Measurements from ENCODE around the gene DCTD.

DCTD gene

DNA sequence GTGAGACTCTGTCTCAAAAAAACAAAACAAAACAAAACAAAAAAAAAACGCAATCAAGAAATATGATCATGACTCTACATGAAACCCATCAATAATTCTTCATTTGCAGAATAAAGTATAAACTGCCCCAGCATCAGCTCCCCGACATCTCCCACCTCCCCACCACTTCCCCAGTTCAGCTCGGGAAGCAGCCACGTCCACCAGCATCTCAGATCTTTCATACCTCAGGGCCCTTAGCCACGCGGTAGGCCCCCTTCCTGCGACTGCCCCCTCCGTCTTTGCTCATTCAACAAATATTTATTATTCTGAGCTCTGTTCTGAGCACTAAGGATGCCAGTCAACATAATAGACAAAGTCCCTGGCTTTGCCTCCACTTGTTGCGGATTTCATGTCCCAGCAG lies 45.6 kb downstream of the DCTD start:
- DNase-seq (ENCODE audit: low spot score), result no peak

DNA sequence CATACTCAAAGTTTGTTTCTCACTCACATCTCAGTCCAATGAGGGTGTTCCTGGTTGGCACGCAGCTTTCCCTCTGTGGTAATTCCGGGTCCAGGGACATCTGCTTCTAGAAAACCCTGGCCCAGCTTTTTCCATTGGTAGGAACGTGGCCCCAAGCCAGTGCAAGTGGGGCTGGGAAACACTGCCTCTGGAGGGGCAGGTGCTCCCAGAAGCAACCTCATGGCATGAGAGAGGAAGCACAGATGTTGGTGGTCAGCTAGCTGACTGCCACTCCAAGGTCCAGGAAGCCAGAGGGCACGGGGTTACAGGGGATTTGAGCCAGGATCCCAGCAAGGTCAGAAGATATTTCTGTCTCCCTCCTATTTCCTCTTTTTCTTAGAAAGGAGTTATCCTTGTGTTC lies 47.5 kb downstream of the DCTD start:
- DNase-seq (ENCODE audit: low spot score), result no peak

DNA sequence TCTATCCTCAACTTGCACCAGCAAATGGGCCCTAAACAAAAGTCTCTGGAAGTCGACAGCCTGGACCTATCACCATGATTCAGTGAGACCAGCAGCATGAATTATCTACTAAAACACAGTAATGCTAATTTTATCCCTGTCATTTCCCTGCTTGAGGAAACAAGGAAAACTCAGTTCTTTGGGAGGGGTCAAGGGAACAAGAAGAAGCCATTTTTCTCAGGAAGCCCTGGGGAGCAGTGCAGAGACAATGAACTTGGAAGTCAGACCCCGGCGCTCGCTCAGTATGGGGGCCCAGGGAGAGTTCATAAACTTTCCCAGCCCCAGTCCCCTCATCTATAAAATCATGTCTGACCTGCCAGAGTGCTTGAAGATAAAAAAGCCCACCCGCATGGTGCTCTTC lies 50.4 kb downstream of the DCTD start:
- no peak for DNase-seq (ENCODE audit: low spot score)

DNA sequence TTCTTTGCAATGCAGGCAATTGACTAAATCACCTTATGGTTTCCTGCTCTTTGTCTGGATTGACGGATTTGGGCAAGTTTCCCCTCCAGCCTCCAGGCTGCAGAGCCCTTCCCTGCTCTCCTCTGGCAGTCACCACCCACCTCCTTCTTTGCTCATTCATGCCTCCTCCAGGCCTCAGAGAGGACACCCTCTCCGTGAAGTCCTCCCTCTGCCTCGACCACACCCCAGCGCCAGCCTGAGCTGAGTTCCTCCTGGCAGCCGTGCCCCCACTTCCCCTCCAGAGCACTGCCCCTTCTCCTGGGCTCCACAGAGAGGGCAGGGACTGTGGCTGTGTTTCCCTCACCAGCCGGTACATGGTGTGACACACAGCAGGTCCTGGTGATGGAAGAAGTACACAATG lies 53.7 kb downstream of the DCTD start:
- no peak for DNase-seq (ENCODE audit: low spot score)

DNA sequence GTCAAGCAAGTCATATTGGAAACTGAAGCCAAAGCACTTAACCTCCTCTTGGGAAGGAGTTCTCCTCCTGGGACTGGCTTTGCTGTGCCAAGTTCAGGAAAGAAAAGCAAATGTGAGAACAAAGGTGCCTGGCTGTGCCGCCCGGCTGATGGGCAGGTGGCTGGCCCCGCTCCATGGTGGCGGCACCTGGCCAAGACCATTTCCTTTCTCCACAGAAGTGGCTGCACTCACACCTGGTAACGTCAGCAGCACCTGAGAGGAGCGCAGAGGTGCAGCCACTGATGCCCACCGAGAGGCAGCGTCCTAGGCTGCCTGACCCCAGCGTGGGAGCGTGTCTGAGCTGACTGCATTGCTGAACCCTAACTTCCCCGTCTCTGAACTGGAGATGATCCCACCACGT lies 54.3 kb downstream of the DCTD start:
- DNase-seq (ENCODE audit: low spot score), result no peak

DNA sequence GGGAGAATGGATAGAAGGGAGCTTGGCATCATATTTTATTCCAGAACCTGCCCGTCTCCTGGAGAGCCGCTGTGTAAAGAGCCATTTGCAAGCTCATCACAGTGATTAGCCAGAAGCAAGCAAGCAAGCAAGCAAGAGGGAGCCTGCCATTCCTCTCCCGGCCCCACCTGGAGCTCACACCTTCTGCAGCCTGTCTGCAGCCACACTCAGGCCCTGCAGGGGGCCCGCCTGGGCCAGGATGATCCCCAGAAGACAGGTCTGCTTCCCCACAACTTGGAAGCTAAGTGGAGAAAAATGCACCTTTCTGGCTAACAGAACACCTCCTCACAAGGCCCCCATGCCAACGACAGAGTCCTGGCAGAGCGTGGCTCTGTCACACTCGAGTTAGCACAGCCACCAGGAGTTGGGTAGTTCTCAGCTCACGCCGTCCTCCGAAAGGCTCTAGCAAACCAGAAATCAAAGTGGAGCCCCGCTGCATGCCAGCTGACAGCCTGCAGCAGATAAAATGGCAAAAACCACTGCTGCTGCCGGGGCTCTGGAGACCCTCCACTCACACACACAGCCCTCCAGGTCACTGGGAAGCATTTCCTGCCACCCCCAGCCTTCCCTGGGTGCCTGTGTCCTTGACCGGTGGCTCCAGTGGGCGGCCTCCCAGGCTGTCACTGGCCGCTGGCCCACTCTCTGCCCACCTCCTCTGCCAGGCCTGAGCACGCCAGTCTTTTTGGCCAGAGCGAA lies 54.9 kb downstream of the DCTD start:
- DNase-seq (ENCODE audit: low spot score), result no peak

DNA sequence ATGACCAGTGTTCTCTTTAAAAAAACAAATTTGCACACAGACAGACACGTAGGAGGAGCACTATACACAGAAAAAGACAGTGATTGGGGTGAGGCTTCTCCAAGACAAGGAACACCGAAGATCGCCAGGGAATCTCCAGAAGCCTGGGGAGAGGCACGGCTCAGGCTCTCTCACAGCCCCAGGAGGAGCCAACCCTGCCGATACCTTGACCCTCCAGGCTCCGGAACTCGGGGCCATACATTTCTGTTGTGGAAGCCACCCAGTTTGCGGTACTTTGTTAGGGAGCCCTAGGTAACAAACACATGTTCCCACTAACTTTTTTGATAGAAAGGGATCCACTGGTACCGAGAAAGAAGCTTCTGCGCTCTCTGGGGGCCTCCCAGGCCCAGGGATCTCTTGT lies 55.8 kb downstream of the DCTD start:
- no peak for DNase-seq (ENCODE audit: low spot score)

DNA sequence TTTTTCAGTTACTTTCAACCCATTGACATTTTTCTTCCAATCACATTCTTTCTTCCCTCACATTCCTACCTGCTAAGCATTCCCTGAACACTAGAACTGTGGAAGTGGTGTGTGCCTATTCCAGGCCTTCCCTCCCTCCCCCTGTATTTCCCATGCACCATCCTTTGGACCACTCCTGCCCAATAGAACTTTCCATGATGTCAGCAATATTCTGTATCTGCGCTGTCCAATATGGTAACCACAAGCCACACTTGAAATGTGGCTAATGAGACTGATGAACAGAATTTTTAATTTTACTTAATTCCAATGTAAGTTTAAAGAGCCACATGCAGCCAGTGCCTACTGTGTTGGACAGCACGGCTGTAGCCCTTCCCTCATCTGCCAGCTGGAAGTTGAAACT lies 57.5 kb downstream of the DCTD start:
- DNase-seq (ENCODE audit: low spot score), result no peak

DNA sequence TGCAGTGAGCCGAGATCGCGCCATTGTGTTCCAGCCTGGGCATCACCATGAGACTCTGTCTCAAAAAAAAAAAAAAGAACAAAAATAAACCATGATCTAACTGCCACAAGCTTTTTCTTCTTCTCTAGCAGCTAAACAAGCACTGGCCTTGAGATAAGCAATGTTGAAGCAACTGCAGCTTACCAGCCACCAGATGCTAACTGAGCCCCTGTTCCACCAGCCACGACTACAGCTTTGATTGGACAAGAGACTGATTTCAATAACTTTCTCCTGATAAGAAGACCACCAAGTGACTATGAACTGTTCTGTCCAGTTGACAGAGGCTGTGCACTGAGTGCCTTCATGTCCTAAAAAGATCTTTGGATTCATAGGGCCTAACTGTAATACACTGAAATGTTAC lies 58.5 kb downstream of the DCTD start:
- no peak for DNase-seq (ENCODE audit: low spot score)

DNA sequence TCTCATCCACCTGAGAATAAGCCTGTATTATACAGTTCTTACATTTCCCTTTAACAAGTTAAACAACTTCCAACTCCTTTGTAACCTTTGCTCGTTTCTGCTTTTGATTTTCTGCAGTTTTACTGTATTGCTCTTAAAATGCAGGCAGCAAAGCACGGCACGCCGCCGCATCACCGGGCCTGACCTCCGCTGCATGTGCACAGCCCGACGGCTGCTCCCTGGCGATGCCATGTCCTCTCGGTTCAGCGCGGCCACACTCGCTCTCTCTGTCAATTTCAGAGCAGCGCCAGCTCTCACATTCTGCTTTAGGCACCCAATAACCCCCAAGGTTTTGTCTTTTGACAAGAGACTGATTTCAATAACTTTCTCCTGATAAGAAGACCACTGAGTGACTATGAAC lies 60.3 kb downstream of the DCTD start:
- no peak for DNase-seq (ENCODE audit: low spot score)

DNA sequence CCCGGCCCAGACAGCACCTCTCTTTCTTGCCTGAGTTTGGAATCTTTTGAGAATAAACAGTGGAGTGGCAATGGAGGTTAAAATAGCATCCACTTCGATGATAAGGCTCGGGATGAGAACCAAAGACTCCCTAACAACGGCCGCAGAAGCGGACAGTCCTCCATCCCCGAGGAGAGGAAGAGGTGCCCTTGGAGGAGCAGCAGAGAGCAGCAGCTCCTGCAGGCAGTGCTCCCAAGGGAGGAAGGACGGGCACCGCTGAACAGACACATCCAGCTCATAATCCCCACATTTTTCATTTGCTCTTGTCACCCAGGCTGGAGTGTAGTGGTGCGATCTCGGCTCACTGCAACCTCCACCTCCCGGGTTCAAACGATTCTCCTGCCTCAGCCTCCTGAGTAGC lies 61.3 kb downstream of the DCTD start:
- DNase-seq (ENCODE audit: low spot score), result no peak

DNA sequence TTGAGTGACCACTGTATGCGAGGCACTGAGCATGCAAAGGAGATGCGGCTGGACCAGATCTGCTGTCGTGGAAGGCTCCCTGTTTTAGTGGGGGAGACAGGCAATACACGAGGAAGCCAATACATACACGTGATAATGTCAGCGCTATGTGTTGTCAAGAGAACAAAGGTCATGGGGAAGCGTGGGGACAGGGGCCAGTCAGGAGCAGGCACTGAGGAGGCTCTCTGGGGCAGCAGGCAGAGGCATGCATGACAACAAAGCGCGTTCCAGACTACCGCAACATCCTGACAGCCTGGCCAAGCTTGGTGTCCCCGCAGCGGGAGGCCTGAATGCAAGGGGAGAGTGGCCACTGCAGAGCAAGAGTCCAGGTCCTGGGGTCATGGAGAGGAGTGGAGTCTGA lies 61.9 kb downstream of the DCTD start:
- DNase-seq (ENCODE audit: low spot score), result no peak

DNA sequence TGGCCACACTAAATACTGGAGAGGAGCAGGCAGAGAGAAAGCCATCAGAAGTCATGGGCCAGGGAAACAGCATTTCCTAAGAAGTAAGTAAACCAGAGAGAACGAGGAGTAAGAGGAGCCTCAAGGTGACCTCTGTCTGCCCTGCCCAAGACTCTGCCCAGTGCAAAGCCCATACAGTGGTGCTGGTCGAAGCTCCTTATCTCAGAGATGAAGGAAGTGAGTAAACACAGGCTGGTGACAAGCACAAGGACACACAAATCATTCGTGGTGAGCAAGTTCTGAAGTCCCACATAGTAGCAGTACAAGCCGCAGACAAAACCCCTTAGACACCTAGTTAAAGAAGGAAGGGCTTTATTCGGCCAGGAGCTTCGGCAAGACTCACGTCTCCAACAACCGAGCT lies 62.7 kb downstream of the DCTD start:
- no peak for DNase-seq (ENCODE audit: low spot score)

DNA sequence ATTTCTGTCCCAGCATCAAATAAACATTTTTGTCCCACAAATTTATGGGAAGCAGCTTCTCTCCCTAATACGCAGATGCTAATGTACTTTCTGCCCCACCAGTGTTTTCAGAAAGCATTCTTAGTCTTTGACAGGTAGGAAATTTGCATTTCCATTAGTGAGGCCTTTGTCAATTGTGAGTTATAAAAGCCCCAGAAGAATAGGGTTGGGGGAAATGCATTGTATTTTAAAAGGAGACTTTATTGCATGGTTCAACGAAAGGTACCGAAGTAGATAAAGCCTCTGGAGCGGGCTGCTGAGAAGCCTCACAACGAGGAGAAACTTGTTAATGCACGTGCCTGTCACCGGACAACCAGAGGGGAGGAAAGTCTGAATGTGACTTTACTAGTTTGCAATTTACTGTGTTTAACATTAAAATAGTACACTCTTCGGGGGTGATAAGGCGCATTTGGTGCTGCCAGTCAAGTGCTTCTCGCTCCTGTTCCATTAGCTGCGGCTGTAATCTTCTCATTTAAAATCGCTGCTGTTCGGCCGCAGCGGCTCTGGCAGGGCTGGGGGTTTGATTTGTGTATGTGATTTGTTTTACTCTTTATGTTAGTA lies 63.4 kb downstream of the DCTD start:
- no peak for DNase-seq (ENCODE audit: low spot score)

DNA sequence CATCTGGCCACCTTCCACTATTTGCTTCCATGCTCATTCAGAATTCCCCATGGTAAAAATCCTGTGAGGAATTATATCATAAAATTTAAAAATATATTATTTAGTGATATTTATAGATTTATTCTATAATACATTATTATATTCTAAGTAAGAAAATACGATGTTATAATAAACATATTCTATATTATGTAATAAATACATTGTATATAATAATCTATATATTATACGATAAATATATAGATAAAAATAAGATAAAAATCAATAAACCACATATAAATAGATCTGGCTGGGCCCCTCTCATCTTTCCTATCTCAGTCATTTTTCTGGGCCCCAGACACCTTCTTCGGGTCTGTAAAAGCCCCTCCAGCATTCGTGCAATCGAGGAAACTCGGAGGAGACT lies 68.5 kb downstream of the DCTD start:
- DNase-seq (ENCODE audit: low spot score), result no peak

DNA sequence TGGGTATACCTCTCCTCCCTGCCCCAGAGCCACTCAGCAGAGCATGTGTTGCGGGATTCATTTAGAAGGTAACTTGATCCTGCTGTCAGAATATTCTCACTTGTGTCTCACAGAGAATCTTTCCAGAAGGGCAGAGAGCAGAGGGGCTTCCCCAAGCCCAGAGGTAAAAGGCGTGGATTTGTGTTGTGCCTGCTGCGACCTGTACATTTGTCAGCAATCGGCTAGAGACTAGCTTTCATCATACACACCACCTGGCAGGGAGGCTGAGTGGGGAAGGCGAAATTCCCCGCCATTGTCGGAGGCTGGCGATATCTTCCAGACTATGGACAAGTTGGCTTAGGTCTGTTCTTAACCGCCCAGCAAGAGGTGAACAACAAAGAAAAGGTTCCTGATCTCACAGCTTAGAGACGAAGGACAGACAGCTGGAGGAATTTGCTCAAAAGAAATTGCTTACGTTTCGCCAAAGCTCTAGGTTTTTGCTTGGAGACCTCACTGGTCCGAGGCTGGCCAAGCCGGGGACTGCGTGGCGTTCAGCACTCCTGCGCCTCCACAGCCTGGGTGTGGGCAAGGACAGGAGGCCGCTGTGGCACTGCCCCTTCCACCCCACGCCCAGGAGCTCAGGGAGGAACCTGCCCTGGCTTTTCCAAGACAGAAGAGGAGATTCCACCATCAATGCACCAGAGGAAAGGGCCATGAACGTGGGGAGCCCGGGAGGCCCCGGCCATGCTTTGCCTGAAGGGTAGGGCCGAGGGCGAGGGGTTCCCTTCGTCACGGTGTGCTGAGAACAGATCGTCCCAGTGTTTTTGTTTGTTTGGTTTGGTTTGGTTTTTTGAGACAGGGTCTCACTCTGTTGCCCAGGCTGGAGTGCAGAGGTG lies 69.4 kb downstream of the DCTD start:
- DNase-seq (ENCODE audit: low spot score), result no peak

DNA sequence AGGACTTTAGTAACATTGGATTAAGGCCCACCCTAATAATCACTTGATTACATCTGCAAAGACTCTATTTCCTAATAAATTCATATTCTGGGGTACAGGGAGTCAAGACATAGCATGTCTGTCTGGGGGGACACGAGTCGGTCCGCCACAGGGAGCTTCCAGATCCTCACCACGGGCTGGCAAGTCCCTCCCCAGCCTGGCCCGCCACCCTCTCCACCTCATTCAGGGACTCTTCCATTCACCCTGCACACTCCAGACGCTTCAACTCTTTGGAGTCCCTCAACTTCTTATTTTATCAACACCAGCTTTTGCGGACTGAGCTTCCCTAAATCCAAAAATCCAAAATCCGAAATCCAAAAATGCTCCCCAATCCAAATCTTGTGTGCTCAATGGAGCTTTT lies 71.2 kb downstream of the DCTD start:
- DNase-seq (ENCODE audit: low spot score), result no peak

DNA sequence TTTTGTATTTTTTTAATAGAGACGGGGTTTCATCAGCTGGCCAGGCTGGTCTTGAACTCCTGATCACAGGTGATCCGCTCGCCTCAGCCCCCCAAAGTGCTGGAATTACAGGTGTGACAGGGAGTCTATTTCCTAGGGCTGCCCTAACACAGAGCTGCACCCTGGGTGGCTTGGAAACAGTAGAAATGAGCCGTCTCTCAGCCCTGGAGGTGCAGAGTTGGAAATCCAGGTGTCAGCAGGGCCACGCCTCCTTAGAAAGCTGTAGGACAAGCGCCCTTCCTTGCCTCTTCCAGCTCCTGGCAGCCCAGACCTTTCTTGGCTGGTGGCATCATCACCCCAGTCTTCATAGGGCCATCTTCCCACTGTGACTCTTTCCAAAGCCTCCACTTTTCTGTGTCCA lies 71.6 kb downstream of the DCTD start:
- no peak for DNase-seq (ENCODE audit: low spot score)

DNA sequence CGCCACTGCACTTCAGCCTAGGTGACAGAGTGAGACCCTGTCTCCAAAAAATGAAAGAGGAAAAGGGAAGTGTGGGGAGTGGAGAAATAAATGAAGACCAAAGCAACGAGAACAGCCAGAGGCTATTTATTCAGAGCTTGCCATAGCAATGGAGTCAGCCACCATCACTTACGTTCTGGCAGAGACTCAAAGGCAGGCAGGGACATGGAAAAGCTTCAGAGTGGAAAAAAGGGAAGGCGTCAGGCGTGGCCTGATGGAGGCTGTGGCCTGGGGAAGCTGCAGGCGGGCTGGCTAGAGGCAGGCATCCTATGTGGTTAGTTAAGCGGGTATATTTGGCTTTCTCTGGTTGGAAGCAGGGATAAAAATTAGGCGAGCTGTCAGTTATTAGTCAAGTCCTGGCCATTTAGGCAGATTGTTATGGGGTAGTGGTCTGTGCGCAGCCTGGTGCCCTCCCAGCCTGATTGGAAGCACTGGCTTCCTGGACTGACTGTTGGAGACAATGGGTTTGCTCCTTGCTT lies 73.3 kb downstream of the DCTD start:
- no peak for DNase-seq (ENCODE audit: low spot score)

DNA sequence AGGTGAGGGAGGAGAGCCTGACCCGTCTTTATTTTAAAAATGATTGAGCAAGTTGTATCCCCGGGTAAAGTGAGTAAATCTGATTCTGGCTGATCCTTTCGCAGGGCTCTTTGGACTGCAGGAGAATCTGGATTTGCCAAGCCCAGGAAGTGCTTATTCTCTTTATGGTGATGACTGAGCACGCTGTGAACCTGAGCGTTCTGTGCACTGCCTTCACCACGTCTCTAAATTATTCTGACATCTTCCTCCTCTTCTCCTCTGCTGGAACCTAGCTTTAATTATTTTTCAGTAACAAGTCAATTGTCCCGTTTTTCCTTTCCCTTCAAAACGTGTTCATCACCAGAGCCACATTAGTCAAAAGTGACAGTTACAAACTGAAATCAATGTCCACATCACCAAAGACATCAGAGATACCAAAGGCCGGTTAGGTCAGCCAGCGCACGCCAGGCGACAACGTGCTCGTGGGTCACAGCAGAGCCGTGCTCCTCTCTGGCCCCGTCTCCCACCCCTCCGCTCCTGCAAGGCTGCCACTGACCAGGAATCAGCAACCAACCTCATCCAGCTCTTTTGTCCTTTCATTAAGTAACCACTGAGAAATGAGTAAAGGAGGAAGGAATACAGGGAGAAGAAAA lies 74.3 kb downstream of the DCTD start:
- no peak for DNase-seq (ENCODE audit: low spot score)

DNA sequence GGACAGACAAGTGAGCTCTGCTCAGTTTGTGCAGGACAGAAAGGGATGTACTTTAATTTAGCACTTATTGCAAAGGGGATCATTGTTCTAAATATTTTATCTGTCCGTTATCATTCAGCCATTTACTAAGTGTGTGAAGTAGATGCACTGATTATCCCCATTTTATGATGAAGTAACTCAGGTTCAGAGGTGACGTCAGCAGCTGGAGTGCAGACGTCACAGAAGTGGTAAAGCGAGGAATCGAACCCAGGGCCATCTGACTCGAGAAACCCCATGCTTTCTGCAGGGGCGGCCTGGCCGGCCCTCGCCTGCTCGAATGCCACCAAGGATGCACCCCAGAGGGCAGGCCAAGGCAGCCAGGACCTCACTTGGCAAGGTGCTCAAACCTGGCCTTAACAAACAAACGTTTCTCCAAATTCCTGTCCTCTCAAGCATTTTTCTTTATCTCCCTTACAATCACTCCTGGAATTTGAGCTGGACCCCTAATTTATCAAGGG lies 75.0 kb downstream of the DCTD start:
- no peak for DNase-seq (ENCODE audit: low spot score)

DNA sequence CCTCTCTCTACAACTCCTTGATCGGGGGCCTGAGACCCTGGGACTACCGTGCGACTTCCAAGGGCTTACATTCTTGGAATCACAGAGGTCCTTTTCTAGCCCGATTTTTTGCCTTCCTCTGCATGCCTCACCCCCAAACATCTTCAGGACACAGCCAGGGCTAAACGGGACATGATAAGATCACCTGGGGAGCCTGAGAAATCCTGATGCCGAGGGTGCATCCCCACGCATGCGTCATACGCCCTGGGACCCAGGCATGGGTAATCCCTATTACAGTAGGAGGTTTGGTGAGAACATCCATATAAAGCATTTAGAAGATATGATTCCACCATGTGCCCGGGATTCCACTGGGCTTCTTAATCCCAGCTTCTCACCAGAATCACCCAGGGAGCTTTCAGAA lies 77.1 kb downstream of the DCTD start:
- no peak for DNase-seq (ENCODE audit: low spot score)
